Fibroblast of lung (primary cell): ENCODE results near the gene SLC16A7. TPM values are rescaled to one million over a fixed set of nuclear protein-coding genes. Genes with fewer than 3 reads are reported as not detected.

ENCODE experiments used
- DNase-seq, 2 donors: peaks; one replicate each; pipeline versions ENCODE4 v3.0.0 to v3.0.0-alpha.2; 2010; ENCODE audit warnings: low read depth in 2 of 2
- H2AFZ ChIP-seq: 2 replicates; pipeline ENCODE4 v1.5.1; 2012; ENCODE audit warnings: low read length, control low read depth, inconsistent platforms
- H3K27ac ChIP-seq: 2 replicates; pipeline ENCODE4 v1.5.1; 2011; ENCODE audit warnings: low read length, control low read depth; ENCODE audit not compliant: insufficient read depth
- H3K27me3 ChIP-seq: 2 replicates; pipeline ENCODE4 v1.5.1; 2011; ENCODE audit warnings: mild to moderate bottlenecking, low read length; ENCODE audit not compliant: control insufficient read depth, insufficient read depth
- H3K36me3 ChIP-seq: 2 replicates; pipeline ENCODE4 v1.5.1; 2011; ENCODE audit warnings: low read length; ENCODE audit not compliant: control insufficient read depth, insufficient read depth
- H3K4me1 ChIP-seq: 2 replicates; pipeline ENCODE4 v1.5.1; 2011; ENCODE audit warnings: low read length; ENCODE audit not compliant: control insufficient read depth, insufficient read depth; ENCODE audit errors: extremely low read depth
- H3K4me2 ChIP-seq: 2 replicates; pipeline ENCODE4 v1.5.1; 2011; ENCODE audit warnings: low read length, control low read depth; ENCODE audit not compliant: insufficient read depth; ENCODE audit errors: extremely low read depth
- H3K4me3 ChIP-seq, 4 experiments: fragments of 200-600 bp in 1 of 4; sonication (generic) in 1 of 4; replicated peaks in 1 of 4; 2 replicates each; pipeline ENCODE4 v1.5.1; 2011 to 2016; ENCODE audit warnings: low read length in 4 of 4, low read depth in 3 of 4, mild to moderate bottlenecking in 3 of 4, control low read depth in 2 of 4, inconsistent platforms in 1 of 4, mixed read lengths in 1 of 4; ENCODE audit not compliant: insufficient read depth in 1 of 4; ENCODE audit errors: control extremely low read depth in 1 of 4
- H3K79me2 ChIP-seq: 2 replicates; pipeline ENCODE4 v1.5.1; 2012; ENCODE audit warnings: mild to moderate bottlenecking, low read length, inconsistent platforms; ENCODE audit not compliant: control insufficient read depth, insufficient read depth
- H3K9ac ChIP-seq: 2 replicates; pipeline ENCODE4 v1.5.1; 2011; ENCODE audit warnings: mild to moderate bottlenecking, low read length, control low read depth; ENCODE audit not compliant: insufficient read depth
- H3K9me3 ChIP-seq: 2 replicates; pipeline ENCODE4 v1.5.1; 2012; ENCODE audit warnings: low read depth, low read length; ENCODE audit not compliant: control insufficient read depth, insufficient read depth
- H4K20me1 ChIP-seq: 2 replicates; pipeline ENCODE4 v1.5.1; 2011; ENCODE audit warnings: low read length; ENCODE audit not compliant: control insufficient read depth, insufficient read depth; ENCODE audit errors: extremely low read depth
- CTCF ChIP-seq, 2 donors: IDR thresholded peaks in 1 of 2; conservative IDR thresholded peaks in 1 of 2; 1 replicate in 1 of 2; 2 replicates in 1 of 2; pipeline ENCODE4 v1.5.1; 2011 to 2012; ENCODE audit warnings: low read length in 2 of 2, control low read depth in 1 of 2, inconsistent platforms in 1 of 2, low read depth in 1 of 2, mild to moderate bottlenecking in 1 of 2
- EZH2 ChIP-seq: IDR thresholded peaks from 2 replicates; pipeline ENCODE4 v1.5.1; 2012; ENCODE audit warnings: low read length, control low read depth, mild to moderate bottlenecking; ENCODE audit errors: missing control alignments
- polyA plus RNA-seq, 2 donors: library from polyadenylated mRNA; depleted of rRNA in 1 of 2; stranded (reverse) in 1 of 2; unstranded in 1 of 2; fragments of >200 nt; gene quantifications; 2 replicates each; pipeline ENCODE4 v1.2.1, GENCODE V29; 2011 to 2012; ENCODE audit warnings: missing spikeins in 1 of 2
- total RNA-seq: library from RNA; depleted of rRNA; stranded (reverse); fragments of >200 nt; gene quantifications from 2 replicates; pipeline ENCODE4 v1.2.1, GENCODE V29; 2014

The SLC16A7 gene
- total and polyA plus RNA-seq, 2 donors (not counting 1 experiment from before 2014, with no cell fraction given) = 40.2 to 110 TPM

- Histone ChIP-seq H3K27me3 (no peaks in the 10 kb centered on the region), H3K36me3 (no peaks in the 10 kb centered on the region), H3K27ac (no peak overlapping the region), H3K4me2 (no peak overlapping the region), H3K9me3 (no peaks in the 10 kb centered on the region), H4K20me1 (no peaks in the 10 kb centered on the region), H2AFZ (no peak overlapping the region), H3K79me2 (no peaks in the 10 kb centered on the region), H3K9ac (no peak overlapping the region), H3K4me3 (no peak overlapping the region), H3K4me1 (peaks cover 13% of the 10 kb centered on the region)
- no peak for DNase-seq
- TF ChIP-seq EZH2 (no peak), CTCF (conservative IDR thresholded peaks at IDR 0.05 in 1 of 2, IDR thresholded peaks at IDR 0.05 in 1 of 2; ENCODE audit: low read depth in 1 of 2, low read length in 2 of 2) (no peak)
These were observed 137.4 kb downstream of the SLC16A7 start for GRCh38 chr12:59733200-59733599.

- Histone ChIP-seq H3K36me3 (no peaks in the 10 kb centered on the region), H2AFZ (no peak overlapping the region), H3K27ac (no peak overlapping the region), H3K27me3 (no peaks in the 10 kb centered on the region), H3K9me3 (no peaks in the 10 kb centered on the region), H3K4me3 (no peak overlapping the region), H3K4me2 (no peak overlapping the region), H3K9ac (no peak overlapping the region), H3K4me1 (peaks cover 15% of the 10 kb centered on the region), H3K79me2 (no peaks in the 10 kb centered on the region), H4K20me1 (no peaks in the 10 kb centered on the region)
- DNase-seq = no peak
- no peak for TF ChIP-seq CTCF (conservative IDR thresholded peaks at IDR 0.05 in 1 of 2, IDR thresholded peaks at IDR 0.05 in 1 of 2; ENCODE audit: low read depth in 1 of 2, low read length in 2 of 2)
- TF ChIP-seq EZH2 = no peak
These were observed 138.5 kb downstream of the SLC16A7 start for GRCh38 chr12:59734371-59734770.

- Histone ChIP-seq H3K4me1 (peaks cover 15% of the 10 kb centered on the region), H3K27me3 (no peaks in the 10 kb centered on the region), H3K9ac (no peak overlapping the region), H3K79me2 (no peaks in the 10 kb centered on the region), H3K9me3 (no peaks in the 10 kb centered on the region), H3K27ac (no peak overlapping the region), H3K4me3 (no peak overlapping the region), H3K4me2 (no peak overlapping the region), H3K36me3 (no peaks in the 10 kb centered on the region), H2AFZ (no peak overlapping the region), H4K20me1 (no peaks in the 10 kb centered on the region)
- TF ChIP-seq CTCF (conservative IDR thresholded peaks at IDR 0.05 in 1 of 2, IDR thresholded peaks at IDR 0.05 in 1 of 2; ENCODE audit: low read depth in 1 of 2, low read length in 2 of 2) (no peak), EZH2 (no peak)
- DNase-seq = no peak
These were observed 139.4 kb downstream of the SLC16A7 start for GRCh38 chr12:59735231-59735630.
